ENCODE data around the gene ERAP2. TPM values are rescaled to one million over a fixed set of nuclear protein-coding genes. Genes with fewer than 3 reads are reported as not detected.

Gene ERAP2
- total RNA-seq, 1 experiment from 2014 or later = 15.5 TPM

- intact Hi-C loops (cut with micrococcal nuclease; ENCODE audit: unreplicated experiment) (no loop called here), in situ Hi-C loops (cut with HindIII; ENCODE audit: low pct_unique_long_range_greater_than_20kb, low sequenced_read_pairs) (no loop called here)
- Histone ChIP-seq H3K9me3 (ENCODE audit: control insufficient read depth, insufficient read depth, low read depth, low read length) (no peaks in the 10 kb centered on the region), H3K4me3 (ENCODE audit: low read depth in 2 of 2, low read length in 2 of 2) (no peak overlapping the region), H3K27ac (ENCODE audit: low read length) (peak overlapping the region; percentile 61; the same call in 1 of the 2 replicates), H3K36me3 (ENCODE audit: control insufficient read depth, insufficient read depth, low read length) (no peaks in the 10 kb centered on the region), H3K27me3 (ENCODE audit: control insufficient read depth, insufficient read depth, low read length) (no peaks in the 10 kb centered on the region), H3K4me1 (ENCODE audit: control insufficient read depth, insufficient read depth, low read length) (no peaks in the 10 kb centered on the region)
- TF ChIP-seq CTCF (IDR thresholded peaks at IDR 0.05) (no peak), REST (IDR thresholded peaks at IDR 0.05; ENCODE audit: insufficient read depth in 1 of 2, low read depth in 2 of 2, low read length in 1 of 2) (no peak), POLR2AphosphoS5 (IDR thresholded peaks at IDR 0.05; ENCODE audit: low read depth, low read length) (no peak), TCF7L2 (IDR thresholded peaks at IDR 0.05; ENCODE audit: low read depth, low read length) (no peak)
- ChIA-PET CTCF (interaction anchor here (0.5 kb wide), 1 partner anchor 9 kb away, joined by 3 read pairs; no protein-coding TSS in a partner anchor), POLR2A (interaction anchor here (0.7 kb wide), 2 partner anchors 46 to 312 kb away, joined by 3 read pairs; no protein-coding TSS in a partner anchor)
- ATAC-seq = peak; percentile 62
- DNase-seq (ENCODE audit: low read depth, low spot score) = no peak
- BruUV-seq (replicated peaks) = no TSS peak
Observed at GRCh38 chr5:96855031-96855872, 21.0 kb upstream of the ERAP2 start.

- no TSS peak for BruUV-seq (replicated peaks)
- H3K27ac ChIP-seq (ENCODE audit: low read length) = no peak overlapping the region
- POLR2A ChIA-PET = no interaction called here
- in situ Hi-C loops (cut with HindIII; ENCODE audit: low pct_unique_long_range_greater_than_20kb, low sequenced_read_pairs) = no loop called here
- DNase-seq (ENCODE audit: low read depth, low spot score) = no peak
- no peak for ATAC-seq
- H3K9me3 ChIP-seq (ENCODE audit: control insufficient read depth, insufficient read depth, low read depth, low read length) = no peaks in the 10 kb centered on the region
- TF ChIP-seq REST (IDR thresholded peaks at IDR 0.05; ENCODE audit: insufficient read depth in 1 of 2, low read depth in 2 of 2, low read length in 1 of 2) (no peak), TCF7L2 (IDR thresholded peaks at IDR 0.05; ENCODE audit: low read depth, low read length) (no peak), SIN3A (IDR thresholded peaks at IDR 0.05; ENCODE audit: borderline replicate concordance, insufficient read depth, low read depth, low read length) (no peak)
- no peak overlapping the region for H3K4me3 ChIP-seq (ENCODE audit: low read depth in 2 of 2, low read length in 2 of 2)
- H3K4me1 ChIP-seq (ENCODE audit: control insufficient read depth, insufficient read depth, low read length) = no peaks in the 10 kb centered on the region
- intact Hi-C loops (cut with micrococcal nuclease; ENCODE audit: unreplicated experiment) = no loop called here
- CTCF ChIA-PET = no interaction called here
- no peaks in the 10 kb centered on the region for H3K36me3 ChIP-seq (ENCODE audit: control insufficient read depth, insufficient read depth, low read length)
- H3K27me3 ChIP-seq (ENCODE audit: control insufficient read depth, insufficient read depth, low read length) = no peaks in the 10 kb centered on the region
Observed at GRCh38 chr5:96856371-96856770, 19.9 kb upstream of the ERAP2 start.
